ENCODE results near the gene ZGRF1.

DNA sequence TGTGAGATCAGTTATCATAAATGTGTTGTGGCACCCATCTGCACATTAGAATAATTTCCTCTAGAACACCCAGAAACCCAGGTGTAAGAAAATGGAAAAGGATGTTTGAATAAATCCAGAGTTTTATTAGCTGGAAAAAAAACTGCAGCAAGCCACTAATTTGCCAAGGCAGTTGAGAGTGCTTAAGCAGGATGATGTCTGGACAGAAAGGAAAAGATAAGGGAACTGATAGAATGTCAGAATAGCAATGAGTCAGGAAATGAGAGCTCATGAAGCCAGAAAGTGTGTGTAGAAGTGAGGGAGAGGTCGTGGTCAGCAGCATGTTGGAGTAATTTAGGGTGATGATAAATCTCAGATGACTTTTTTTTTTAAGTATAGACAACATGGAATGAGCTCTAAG is 105.6 kb downstream of the ZGRF1 start:
- TF ChIP-seq, protein P1, sequence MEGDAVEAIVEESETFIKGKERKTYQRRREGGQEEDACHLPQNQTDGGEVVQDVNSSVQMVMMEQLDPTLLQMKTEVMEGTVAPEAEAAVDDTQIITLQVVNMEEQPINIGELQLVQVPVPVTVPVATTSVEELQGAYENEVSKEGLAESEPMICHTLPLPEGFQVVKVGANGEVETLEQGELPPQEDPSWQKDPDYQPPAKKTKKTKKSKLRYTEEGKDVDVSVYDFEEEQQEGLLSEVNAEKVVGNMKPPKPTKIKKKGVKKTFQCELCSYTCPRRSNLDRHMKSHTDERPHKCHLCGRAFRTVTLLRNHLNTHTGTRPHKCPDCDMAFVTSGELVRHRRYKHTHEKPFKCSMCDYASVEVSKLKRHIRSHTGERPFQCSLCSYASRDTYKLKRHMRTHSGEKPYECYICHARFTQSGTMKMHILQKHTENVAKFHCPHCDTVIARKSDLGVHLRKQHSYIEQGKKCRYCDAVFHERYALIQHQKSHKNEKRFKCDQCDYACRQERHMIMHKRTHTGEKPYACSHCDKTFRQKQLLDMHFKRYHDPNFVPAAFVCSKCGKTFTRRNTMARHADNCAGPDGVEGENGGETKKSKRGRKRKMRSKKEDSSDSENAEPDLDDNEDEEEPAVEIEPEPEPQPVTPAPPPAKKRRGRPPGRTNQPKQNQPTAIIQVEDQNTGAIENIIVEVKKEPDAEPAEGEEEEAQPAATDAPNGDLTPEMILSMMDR (IDR thresholded peaks at IDR 0.05): no peak
- TF ChIP-seq POLR2A (IDR thresholded peaks at IDR 0.05) (no peak), POLR2AphosphoS5 (IDR thresholded peaks at IDR 0.05) (no peak)
